Neuronal stem cell (in vitro differentiated cells): ENCODE data around the gene CYREN.

ENCODE experiments used
- DNase-seq: peaks from one replicate; pipeline ENCODE4 v3.0.0-alpha.2; 2013; ENCODE audit warnings: low spot score
- H2AFZ ChIP-seq: one replicate; pipeline ENCODE4 v1.6.1; 2013; ENCODE audit warnings: mild to moderate bottlenecking, low read length, inconsistent platforms
- H2AK5ac ChIP-seq: 2 replicates; pipeline ENCODE4 v1.6.1; 2013; ENCODE audit warnings: low read depth, mild to moderate bottlenecking, inconsistent platforms, low read length, moderate library complexity, mixed read lengths
- H2BK120ac ChIP-seq: 2 replicates; pipeline ENCODE4 v1.6.1; 2013; ENCODE audit warnings: low read depth, mild to moderate bottlenecking, inconsistent platforms, low read length, moderate library complexity, mixed read lengths
- H2BK12ac ChIP-seq: one replicate; pipeline ENCODE4 v1.6.1; 2013; ENCODE audit warnings: low read length, inconsistent platforms
- H2BK15ac ChIP-seq: 2 replicates; pipeline ENCODE4 v1.6.1; 2013; ENCODE audit warnings: mild to moderate bottlenecking, low read length, inconsistent platforms, mixed read lengths
- H2BK5ac ChIP-seq: one replicate; pipeline ENCODE4 v1.6.1; 2013; ENCODE audit warnings: inconsistent platforms, mild to moderate bottlenecking, low read length, moderate library complexity
- H3K14ac ChIP-seq: one replicate; pipeline ENCODE4 v1.6.1; 2013; ENCODE audit warnings: low read length, inconsistent platforms
- H3K18ac ChIP-seq: 2 replicates; pipeline ENCODE4 v1.6.1; 2013; ENCODE audit warnings: low read length, inconsistent platforms
- H3K23ac ChIP-seq: 2 replicates; pipeline ENCODE4 v1.6.1; 2013; ENCODE audit warnings: low read depth, mild to moderate bottlenecking, mixed read lengths, low read length, inconsistent platforms; ENCODE audit not compliant: poor library complexity
- H3K27ac ChIP-seq: replicated peaks from 3 replicates; pipeline ENCODE4 v1.5.1; 2013; ENCODE audit warnings: low read length, inconsistent platforms
- H3K27me3 ChIP-seq, 3 experiments: 2 replicates each; pipeline ENCODE4 v1.6.1; 2013; ENCODE audit warnings: low read length in 3 of 3, mild to moderate bottlenecking in 2 of 3, inconsistent platforms in 1 of 3, low read depth in 1 of 3, mixed read lengths in 1 of 3, moderate library complexity in 1 of 3; ENCODE audit not compliant: control insufficient read depth in 3 of 3, insufficient read depth in 3 of 3
- H3K36me3 ChIP-seq, 2 donors: replicated peaks in 1 of 2; 2 replicates each; pipeline ENCODE4 v1.6.1; 2013; ENCODE audit warnings: low read length in 2 of 2; ENCODE audit not compliant: control insufficient read depth in 2 of 2, insufficient read depth in 2 of 2
- H3K4ac ChIP-seq: 2 replicates; pipeline ENCODE4 v1.6.1; 2013; ENCODE audit warnings: inconsistent platforms, mild to moderate bottlenecking, low read length, moderate library complexity
- H3K4me1 ChIP-seq, 2 donors: 1 replicate in 1 of 2; 2 replicates in 1 of 2; pipeline ENCODE4 v1.6.1; 2013; ENCODE audit warnings: low read length in 2 of 2, low read depth in 1 of 2; ENCODE audit not compliant: control insufficient read depth in 2 of 2, insufficient read depth in 1 of 2
- H3K4me2 ChIP-seq: one replicate; pipeline ENCODE4 v1.6.1; 2013; ENCODE audit warnings: mild to moderate bottlenecking, low read length, inconsistent platforms; ENCODE audit not compliant: insufficient read depth, poor library complexity, severe bottlenecking
- H3K4me3 ChIP-seq, 2 donors: 2 replicates each; pipeline ENCODE4 v1.5.1; 2013; ENCODE audit warnings: low read length in 2 of 2, mild to moderate bottlenecking in 2 of 2, inconsistent platforms in 1 of 2, moderate library complexity in 1 of 2
- H3K79me1 ChIP-seq: one replicate; pipeline ENCODE4 v1.6.1; 2013; ENCODE audit warnings: low read depth, mild to moderate bottlenecking, inconsistent platforms, low read length, moderate library complexity
- H3K9ac ChIP-seq: one replicate; pipeline ENCODE4 v1.6.1; 2013; ENCODE audit warnings: mild to moderate bottlenecking, low read depth, low read length, inconsistent platforms; ENCODE audit not compliant: poor library complexity
- H3K9me3 ChIP-seq, 2 donors: replicated peaks in 1 of 2; 2 replicates each; pipeline versions ENCODE3 to v1.6.1; 2013; ENCODE audit warnings: low read length in 2 of 2, mild to moderate bottlenecking in 2 of 2, inconsistent platforms in 1 of 2, low read depth in 1 of 2, mixed read lengths in 1 of 2, moderate library complexity in 1 of 2; ENCODE audit not compliant: control insufficient read depth in 2 of 2, insufficient read depth in 1 of 2
- H4K8ac ChIP-seq: one replicate; pipeline ENCODE4 v1.6.1; 2013; ENCODE audit warnings: low read depth, mild to moderate bottlenecking, inconsistent platforms, low read length, moderate library complexity
- H4K91ac ChIP-seq: one replicate; pipeline ENCODE4 v1.6.1; 2013; ENCODE audit warnings: low read length, low read depth, mild to moderate bottlenecking, inconsistent platforms; ENCODE audit not compliant: poor library complexity
- WGBS, 2 donors: extraction: QIAGEN DNeasy Blood & Tissue Kit; methylation state at CpG; one replicate each; pipeline ENCODE4 v1.1.7; 2013; ENCODE audit warnings: missing lambda C conversion rate in 2 of 2, mixed read lengths in 1 of 2; ENCODE audit not compliant: insufficient read length in 2 of 2, insufficient replicate concordance in 1 of 2; ENCODE audit errors: extremely low coverage in 2 of 2; 5-methylcytosine and 5-hydroxymethylcytosine counted together
- small RNA-seq: library from polyadenylated mRNA; stranded (forward); fragments of <200 nt; extraction: miRNeasy Mini kit (QIAGEN cat#:217004); gene quantifications from one replicate; pipeline ENCODE3, GENCODE V24; 2013; ENCODE audit not compliant: insufficient read depth

CYREN gene

GRCh38 chr7:135121868-135122267, 48.6 kb downstream of the CYREN start:
- Histone ChIP-seq H4K91ac (no peak overlapping the region), H3K27me3 (no peaks in the 10 kb centered on the region), H2BK15ac (no peak overlapping the region), H3K4me3 (no peak overlapping the region), H2AFZ (no peak overlapping the region), H3K4ac (no peak overlapping the region), H3K9ac (no peak overlapping the region), H2AK5ac (no peak overlapping the region), H3K14ac (no peak overlapping the region), H2BK12ac (no peak overlapping the region), H3K23ac (no peak overlapping the region), H3K4me2 (no peak overlapping the region), H3K18ac (no peak overlapping the region), H3K36me3 (no peaks in the 10 kb centered on the region), H3K4me1 (peaks cover 0 to under 1% of the 10 kb centered on the region in 2 donors), H3K79me1 (peaks cover 3% of the 10 kb centered on the region), H2BK5ac (no peak overlapping the region), H3K27ac (no peak overlapping the region), H4K8ac (no peak overlapping the region), H3K9me3 (no peaks in the 10 kb centered on the region), H2BK120ac (no peak overlapping the region)
- whole genome bisulfite sequencing, 2 donors = no CpG with 5 or more reads among the region's 6 CpGs
- no peak for DNase-seq

DNA sequence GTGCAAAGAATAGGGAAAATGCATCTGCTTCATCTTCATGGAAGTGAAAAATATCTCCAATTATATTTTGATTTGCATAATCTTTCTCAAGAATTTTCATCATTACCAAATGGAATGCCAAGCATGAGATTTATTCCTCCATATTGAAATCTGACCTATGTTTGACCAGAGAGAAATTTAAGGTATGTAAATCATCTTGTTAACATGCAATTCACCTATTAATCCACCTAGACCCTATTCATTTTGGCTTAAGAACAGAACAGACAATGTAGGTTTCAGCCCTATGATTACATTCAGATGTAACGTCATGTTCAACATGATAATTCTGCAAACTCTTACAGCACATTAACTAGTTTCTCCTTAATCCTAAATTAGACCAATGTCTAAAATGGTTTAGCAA, 53.4 kb downstream of the CYREN start:
- Histone ChIP-seq H2AK5ac (no peak overlapping the region), H4K8ac (no peak overlapping the region), H3K14ac (no peak overlapping the region), H3K18ac (no peak overlapping the region), H3K36me3 (peaks cover 0 to 2% of the 10 kb centered on the region in 2 donors), H3K4me3 (no peak overlapping the region), H2BK12ac (no peak overlapping the region), H3K4me2 (no peak overlapping the region), H3K9me3 (no peaks in the 10 kb centered on the region), H2BK5ac (no peak overlapping the region), H4K91ac (no peak overlapping the region), H2AFZ (no peak overlapping the region), H3K4me1 (peaks cover 0 to 6% of the 10 kb centered on the region in 2 donors), H3K23ac (no peak overlapping the region), H3K79me1 (peaks cover 2% of the 10 kb centered on the region), H3K27me3 (no peaks in the 10 kb centered on the region), H3K27ac (no peak overlapping the region), H3K9ac (no peak overlapping the region), H2BK15ac (no peak overlapping the region), H2BK120ac (no peak overlapping the region), H3K4ac (no peak overlapping the region)
- DNase-seq = no peak
- no CpG with 5 or more reads among the region's 1 CpG for WGBS, 2 donors

Small RNAs within 50 kb of the gene (small RNA-seq; reads per million reads assigned to genes)
- 1.2 reads per million for gene MIR6509
